RCC 7860 (cell line): ENCODE results near the gene NECTIN3.

Source experiments
- DNase-seq: peaks from one replicate; pipeline ENCODE4 v3.0.0-alpha.2; 2015; ENCODE audit warnings: low spot score
- FAIRE-seq: peaks from 2 replicates; lab custom pipeline; 2012; peaks lifted over from hg19 to GRCh38; lab: Jason Lieb, UNC

The NECTIN3 gene

DNA sequence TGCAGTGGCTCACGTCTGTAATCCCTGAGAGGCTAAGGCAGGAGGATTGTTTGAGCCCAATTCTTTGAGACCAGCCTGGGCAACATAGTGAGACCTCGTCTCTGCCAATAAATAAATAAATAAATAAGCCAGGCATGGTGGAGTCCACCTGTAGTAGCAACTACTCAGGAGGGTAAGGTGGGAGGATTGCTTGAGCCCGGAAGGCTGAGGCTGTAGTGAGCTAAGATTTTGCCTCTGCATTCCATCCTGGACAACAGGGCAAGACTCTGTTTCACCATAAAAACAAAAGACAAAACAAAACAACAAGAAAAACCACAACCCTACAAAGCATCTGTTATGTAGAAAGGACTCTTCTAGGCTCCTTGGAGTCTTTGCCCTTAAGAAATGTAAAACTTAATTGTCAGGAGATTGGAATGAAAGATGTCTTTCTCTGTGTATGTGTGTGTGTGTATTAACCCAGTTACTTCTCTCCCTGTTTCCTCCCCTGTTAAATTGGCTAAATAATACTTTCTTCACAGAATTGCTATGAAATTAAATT lies 9.5 kb downstream of the NECTIN3 start:
- FAIRE-seq (no peak), DNase-seq (no peak)

DNA sequence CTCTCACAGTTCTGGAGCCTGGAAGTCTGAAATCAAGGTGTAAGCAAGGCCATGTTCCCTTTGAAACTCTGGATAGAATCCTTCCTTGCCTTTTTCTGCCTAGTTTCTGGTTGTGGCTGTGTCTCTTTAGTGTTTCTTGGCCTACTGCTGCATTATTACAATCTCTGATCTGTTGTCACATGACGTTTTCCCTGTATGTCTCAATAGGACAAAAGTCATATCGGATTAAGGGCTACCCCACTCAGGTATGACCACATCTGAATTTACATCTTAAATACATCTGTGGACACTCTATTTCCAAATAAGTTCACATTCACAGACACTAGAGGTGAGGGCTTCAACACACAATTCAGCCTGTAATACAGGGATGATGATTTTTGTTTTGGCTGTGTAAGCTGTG lies 13.3 kb downstream of the NECTIN3 start:
- FAIRE-seq (no peak), DNase-seq (no peak)

GRCh38 chr3:111087924-111088469 lies 16.4 kb downstream of the NECTIN3 start:
- DNase-seq (no peak), FAIRE-seq (no peak)

- no peak for DNase-seq
- no peak for FAIRE-seq
Observed at GRCh38 chr3:111096487-111097209, 25.0 kb downstream of the NECTIN3 start.

- DNase-seq (no peak), FAIRE-seq (no peak)
Observed at GRCh38 chr3:111103807-111104206, 32.2 kb downstream of the NECTIN3 start.

GRCh38 chr3:111106993-111107661 lies 35.5 kb downstream of the NECTIN3 start:
- no peak for FAIRE-seq
- no peak for DNase-seq

- FAIRE-seq (no peak), DNase-seq (no peak)
Observed at GRCh38 chr3:111107662-111108035, 36.0 kb downstream of the NECTIN3 start.

DNA sequence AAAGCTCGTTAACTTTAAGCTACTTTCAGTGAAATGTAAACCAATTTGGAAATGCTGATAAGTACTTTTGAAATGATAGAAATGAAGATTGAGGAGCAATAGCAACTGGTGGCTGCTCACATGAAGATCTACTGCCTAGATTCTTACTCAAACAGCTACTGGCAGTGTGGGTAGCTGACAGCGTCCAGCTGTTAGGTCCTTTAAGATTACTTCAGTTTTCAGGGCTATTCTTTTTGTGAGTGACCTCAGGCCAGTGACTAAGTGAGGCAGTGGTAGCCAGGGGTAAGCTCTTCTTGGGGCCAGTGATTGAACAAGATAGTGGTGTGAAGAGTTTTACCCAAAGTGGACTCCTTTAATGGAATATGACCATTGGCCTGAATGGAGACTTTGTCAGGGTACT lies 41.3 kb downstream of the NECTIN3 start:
- no peak for DNase-seq
- no peak for FAIRE-seq

- DNase-seq (no peak), FAIRE-seq (no peak)
Observed at GRCh38 chr3:111128884-111129283, 57.3 kb downstream of the NECTIN3 start.

GRCh38 chr3:111130827-111131226 lies 59.2 kb downstream of the NECTIN3 start:
- FAIRE-seq, result no peak
- no peak for DNase-seq

DNA sequence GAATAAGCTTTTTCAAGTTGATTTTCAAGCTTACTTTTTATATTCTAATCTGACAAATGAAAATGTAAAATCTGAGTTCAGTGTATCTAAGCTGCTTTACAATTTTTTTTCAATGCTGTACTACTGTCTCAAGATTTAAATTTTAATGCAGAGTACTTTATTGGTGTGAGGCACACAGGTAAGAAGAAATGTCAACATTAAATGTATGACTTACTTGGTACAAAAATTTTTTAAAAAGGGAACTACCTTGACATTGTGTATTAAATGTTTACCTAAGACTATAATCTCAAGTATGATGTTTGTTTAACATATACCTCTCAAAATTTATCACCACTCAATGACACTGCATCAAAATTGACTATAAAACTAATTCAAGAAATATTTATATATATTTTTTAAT lies 62.7 kb downstream of the NECTIN3 start:
- DNase-seq (no peak), FAIRE-seq (peak; percentile 10)

DNA sequence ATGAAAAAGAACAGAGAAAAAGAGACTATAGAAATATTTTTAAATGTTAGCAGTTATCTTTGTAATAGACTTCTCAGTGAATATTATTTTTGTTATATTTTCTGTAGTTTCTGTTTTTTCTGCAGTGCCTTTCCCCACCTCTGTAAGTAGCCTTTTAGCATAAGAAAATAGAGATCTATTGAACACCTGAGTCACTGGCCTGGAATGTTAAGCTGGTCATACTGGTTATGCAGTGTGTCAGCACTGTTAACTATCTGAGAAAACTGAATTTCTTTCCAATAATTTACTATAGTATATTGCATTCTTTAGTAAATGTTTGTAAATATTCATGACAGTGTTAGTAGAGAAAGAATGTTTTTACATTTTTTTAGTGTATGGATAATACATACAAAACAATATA lies 79.8 kb downstream of the NECTIN3 start:
- DNase-seq (peak; percentile 43), FAIRE-seq (peak; percentile 75)

- DNase-seq, result no peak
- FAIRE-seq, result no peak
Observed at GRCh38 chr3:111152496-111152895, 80.9 kb downstream of the NECTIN3 start.

DNA sequence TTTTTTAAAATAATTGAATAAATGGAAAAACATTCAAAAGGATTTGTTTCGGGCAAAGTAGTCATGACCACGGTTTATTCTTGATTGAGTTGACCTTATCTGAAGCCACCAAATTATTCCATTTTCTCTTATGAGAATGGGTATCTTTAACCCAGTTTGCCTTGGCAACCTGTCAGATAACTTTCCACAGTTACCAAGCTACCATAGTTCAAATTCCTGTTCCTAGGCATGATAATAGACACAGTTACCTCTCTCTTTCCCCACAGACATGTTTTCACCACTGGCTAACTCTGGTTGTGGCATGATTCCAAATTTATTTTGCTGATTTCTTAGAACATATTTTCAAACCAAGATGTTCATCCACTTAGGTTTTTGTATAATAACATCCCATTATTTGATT lies 84.9 kb downstream of the NECTIN3 start:
- FAIRE-seq, result no peak

DNA sequence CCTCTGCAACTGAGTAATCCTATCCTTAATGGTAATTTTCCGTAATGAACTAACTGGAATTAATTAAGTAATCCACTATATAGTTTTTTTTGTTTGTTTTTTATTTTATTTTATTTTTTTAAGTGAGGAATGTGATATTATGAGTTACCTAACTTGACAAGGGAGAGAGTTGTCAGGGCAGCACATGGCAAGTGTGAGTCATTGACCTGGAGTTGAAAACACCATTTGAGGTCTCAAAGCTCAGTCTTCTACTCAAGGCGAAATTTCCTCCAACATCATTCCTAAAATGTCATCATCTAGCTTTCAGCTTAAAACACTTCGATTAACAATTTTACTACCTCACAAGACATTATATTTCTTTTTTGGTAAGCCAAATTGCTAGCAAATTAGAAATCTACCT lies 87.8 kb downstream of the NECTIN3 start:
- no peak for DNase-seq
- FAIRE-seq, result no peak

More for the DNA sequence above, 84.9 kb downstream of the NECTIN3 start:
- DNase-seq, result no peak

GRCh38 chr3:111164621-111165020 lies 93.0 kb downstream of the NECTIN3 start:
- no peak for FAIRE-seq
- DNase-seq, result no peak

DNA sequence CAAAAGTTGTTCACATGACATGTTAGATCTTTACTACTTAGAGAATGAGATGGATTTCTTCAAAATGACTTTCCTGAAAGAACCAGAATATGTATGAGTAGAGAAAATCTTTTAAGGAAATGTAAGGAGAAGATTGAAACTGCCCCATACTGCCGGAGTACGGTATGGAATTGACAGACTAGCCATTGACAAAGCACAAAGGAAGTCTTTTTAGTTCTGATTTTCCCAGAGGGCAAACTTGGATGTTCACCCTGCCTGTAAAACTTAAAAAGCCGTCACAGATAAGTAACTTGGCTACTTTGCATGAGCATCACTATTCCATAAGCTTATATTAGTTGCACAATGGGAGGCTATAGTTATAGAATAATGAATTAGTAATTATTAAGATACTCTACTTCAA lies 93.8 kb downstream of the NECTIN3 start:
- FAIRE-seq (no peak), DNase-seq (no peak)

GRCh38 chr3:111173328-111173900 lies 101.8 kb downstream of the NECTIN3 start:
- no peak for DNase-seq
- FAIRE-seq, result no peak

- no peak for FAIRE-seq
- DNase-seq, result no peak
Observed at GRCh38 chr3:111173906-111174305, 102.3 kb downstream of the NECTIN3 start.

DNA sequence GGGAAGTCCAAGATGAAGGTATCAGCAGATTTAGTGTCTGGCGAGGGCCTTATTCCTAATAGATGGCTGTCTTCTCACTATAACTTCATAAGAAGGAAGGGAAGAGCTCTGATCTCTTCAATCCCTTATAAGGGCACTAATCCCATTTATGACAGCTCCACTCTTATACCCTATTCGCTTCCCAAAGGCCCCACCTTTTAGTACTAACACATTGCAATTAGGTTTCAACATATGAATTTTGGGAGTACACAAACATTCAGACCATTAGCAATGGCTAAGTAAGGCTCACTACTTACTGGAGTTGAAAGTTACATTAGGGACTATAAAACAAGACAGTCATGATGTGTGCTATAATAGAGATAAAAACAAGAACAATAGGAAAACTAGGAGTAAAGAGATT lies 118.9 kb downstream of the NECTIN3 start:
- DNase-seq (no peak), FAIRE-seq (no peak)

DNA sequence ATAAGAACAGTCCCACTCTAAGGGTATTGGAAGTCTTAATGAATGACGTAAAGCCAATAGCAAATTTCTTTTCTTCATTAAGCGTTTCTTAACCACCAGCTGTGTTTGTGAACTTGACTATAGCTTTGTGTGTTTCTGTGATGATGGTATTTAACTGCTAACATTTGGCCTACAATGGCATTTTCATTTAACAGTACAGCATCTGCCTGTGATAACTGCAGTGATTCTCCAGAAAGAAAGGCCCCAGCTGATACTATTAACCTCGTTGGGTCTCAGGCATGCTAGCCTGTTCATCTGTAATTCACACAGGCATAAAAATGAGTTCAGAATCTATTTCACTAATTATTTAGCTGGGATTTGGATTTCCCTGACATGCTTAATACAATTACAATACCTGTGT lies 121.9 kb downstream of the NECTIN3 start:
- FAIRE-seq, result no peak
- no peak for DNase-seq

DNA sequence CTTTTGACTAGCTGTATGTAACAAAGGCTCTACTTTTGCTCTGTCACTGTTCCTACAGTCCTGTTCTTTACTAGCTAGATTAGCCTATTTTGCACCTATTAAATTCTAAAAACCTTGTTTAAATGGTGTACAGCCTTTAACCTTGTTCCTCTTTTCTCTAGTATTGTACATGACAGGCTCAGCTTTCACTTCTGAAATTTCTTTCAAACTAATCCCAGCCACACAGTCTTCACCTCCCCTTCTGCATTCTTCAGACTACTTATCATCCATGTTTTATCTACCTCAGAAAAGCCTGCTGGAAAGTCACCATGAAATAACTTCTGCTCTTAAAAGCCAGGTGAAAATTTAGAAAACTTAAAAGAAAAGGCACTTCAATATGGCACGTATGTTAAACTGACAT lies 122.4 kb downstream of the NECTIN3 start:
- FAIRE-seq (no peak), DNase-seq (no peak)
